ENCODE measurements around the gene CPN2.

CPN2 gene

GRCh38 chr3:194313560-194314387 is 37.4 kb downstream of the CPN2 start:
- DNase-seq (ENCODE audit: low read depth in 2 of 2), result no peak

- no peak for DNase-seq (ENCODE audit: low read depth in 2 of 2)
Measured at GRCh38 chr3:194312743-194313281, 38.3 kb downstream of the CPN2 start.

- no peak for DNase-seq (ENCODE audit: low read depth in 2 of 2)
Measured at GRCh38 chr3:194312186-194312742, 38.9 kb downstream of the CPN2 start.

GRCh38 chr3:194311000-194311399 is 40.1 kb downstream of the CPN2 start:
- DNase-seq (ENCODE audit: low read depth in 2 of 2), result no peak

GRCh38 chr3:194310060-194310835 is 40.9 kb downstream of the CPN2 start:
- no peak for DNase-seq (ENCODE audit: low read depth in 2 of 2)

DNA sequence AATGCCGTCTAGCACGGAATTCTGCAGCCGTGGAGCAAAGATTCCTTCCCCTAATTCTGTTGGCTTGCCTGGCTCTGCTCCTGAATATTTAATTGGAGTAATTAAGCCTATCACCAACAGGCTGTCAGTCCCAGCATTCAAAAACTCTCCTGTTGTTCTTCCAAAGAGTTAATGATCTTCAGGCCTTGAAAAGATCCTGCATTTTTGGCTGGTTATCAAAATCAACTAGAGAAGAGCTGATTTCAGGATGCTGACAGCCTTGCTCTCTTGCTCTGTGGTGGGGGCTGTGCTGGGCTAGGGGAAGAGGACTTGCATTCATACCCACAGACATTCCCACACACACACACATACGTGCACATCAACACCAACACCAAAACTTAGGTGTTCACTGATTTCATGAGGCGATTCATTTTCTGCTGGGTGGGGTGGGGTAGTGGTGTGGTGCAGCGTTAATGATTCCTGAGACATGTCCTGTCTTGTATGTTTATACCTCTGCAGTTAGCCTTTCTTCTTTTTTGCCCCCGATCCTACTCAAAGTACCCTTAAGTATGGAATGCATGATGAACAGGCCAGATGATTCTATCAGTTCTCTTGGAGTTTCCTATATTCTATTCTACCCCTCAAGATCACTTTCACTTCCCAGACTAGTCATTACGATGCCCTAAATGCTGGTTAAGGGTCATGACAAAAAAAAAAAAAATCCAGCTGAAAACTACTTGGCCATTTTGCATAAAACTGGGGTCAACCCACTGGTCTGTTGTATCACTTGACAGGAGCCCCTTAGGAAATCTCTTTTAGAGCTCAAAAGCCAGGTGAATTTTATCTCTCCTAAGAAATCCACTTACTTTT is 42.3 kb downstream of the CPN2 start:
- no peak for DNase-seq (ENCODE audit: low read depth in 2 of 2)

GRCh38 chr3:194307849-194308248 is 43.3 kb downstream of the CPN2 start:
- DNase-seq (ENCODE audit: low read depth in 2 of 2), result no peak

DNA sequence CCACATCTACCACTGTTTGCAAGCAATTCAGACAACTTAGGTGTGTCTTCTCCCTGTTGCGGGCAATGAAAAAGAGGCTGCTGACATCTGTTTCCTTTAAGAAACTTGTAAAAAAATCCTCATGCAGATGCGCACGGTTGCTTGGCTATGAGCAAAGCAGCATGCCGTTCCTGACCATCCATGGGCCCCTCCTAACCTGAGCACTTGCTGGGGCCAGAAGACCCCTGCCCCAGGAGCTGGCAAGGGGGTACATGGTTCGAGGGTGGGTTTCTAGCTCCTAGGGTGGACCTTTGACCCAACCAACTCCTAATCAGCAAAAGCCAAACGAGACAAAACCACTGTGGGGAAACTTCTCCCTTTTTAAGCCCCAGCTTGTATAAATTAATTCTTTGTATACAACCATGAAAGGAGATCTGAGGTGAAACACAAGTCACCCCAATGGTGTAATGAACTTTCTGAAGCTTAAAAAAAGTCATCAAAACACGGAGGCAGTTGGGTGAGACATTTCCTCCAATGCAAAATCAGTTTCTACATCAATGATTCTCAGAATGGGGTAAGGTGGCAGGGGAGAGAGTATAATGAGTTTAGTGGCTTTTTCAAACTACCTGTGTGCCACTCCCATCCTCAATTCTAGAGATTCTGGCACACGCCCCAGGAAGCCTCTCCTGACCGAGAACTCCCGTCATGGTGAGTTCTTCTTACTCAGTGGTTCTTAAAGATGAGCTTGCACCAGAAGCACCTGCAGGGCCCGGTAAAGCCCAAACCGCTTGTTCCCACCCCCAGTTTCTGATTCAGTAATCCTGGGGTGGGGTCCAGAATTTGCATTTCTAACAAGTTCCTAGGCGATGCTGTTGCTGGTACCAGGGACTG is 44.1 kb downstream of the CPN2 start:
- DNase-seq (ENCODE audit: low read depth in 2 of 2), result no peak

DNA sequence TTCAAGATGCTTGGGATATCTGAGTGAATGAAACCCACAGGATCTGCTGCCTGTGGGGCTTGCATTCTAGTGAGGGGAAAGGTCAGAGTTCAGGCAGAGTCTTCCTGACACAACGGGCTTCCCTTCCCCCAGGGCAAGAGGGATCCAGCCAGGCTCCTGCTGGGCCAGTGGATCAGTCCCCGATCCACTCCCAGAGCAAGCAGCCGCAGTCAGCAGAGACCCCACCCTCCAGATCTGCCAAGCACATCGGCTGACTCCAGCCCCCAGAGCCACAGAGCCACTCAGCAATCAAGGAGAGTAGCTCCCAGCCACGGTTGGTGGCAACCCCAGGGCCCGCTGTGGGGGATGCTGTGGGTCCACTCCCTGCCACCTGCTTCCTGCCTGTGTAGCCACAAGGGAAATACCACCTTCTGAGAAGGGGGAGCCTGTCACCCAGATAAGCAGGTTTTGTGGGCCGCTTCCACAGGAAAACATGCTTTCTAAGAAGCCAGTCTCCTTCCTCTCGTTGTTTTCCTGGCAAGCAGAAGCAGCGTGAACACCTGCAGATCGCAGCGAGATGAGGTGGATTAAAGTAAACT is 44.9 kb downstream of the CPN2 start:
- DNase-seq (ENCODE audit: low read depth in 2 of 2), result peak in 1 of 2 donors; percentile 8

- DNase-seq (ENCODE audit: low read depth in 2 of 2), result no peak
Measured at GRCh38 chr3:194305356-194306108, 45.6 kb downstream of the CPN2 start.

GRCh38 chr3:194304186-194304917 is 46.8 kb downstream of the CPN2 start:
- DNase-seq (ENCODE audit: low read depth in 2 of 2), result no peak

GRCh38 chr3:194303749-194304148 is 47.4 kb downstream of the CPN2 start:
- DNase-seq (ENCODE audit: low read depth in 2 of 2), result no peak

DNA sequence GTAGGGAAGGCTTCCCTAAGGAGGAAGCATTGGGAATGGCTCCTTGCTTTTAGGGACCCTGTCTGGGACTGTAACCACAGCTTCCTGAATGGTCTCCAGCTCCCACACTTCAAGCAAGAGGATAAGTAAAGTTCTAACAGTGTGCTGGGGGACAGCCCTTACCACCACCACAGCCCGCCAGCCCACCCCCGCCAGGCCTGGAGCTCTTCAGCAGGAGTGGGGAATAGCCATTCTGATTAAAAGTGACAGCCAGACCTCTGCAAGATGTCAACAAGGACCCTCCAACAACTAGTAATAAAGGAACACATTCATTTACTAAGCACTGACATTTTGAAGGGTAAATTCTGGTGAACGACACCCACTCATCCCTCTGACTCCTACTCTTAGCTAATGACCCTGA is 49.4 kb downstream of the CPN2 start:
- DNase-seq (ENCODE audit: low read depth in 2 of 2), result no peak

DNA sequence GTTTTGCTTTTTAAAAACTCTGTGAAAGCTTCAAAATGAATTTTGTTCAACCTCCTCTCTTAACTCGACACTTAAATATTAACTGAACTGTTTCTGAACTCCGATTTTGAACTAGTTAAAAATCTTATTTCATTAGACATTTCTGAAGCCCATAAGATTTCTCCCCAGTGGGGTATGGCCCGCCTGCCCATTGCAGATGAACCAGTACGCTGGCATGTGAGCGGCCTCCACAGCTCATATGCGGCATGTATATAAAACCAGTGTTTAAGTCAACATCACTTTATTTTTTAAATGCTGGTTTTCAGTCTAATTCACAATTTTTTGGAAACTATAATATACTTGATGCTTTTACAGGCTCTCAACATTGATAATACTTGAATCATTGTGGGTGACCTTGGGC is 50.2 kb downstream of the CPN2 start:
- no peak for DNase-seq (ENCODE audit: low read depth in 2 of 2)

GRCh38 chr3:194300382-194300758 is 50.8 kb downstream of the CPN2 start:
- no peak for DNase-seq (ENCODE audit: low read depth in 2 of 2)

GRCh38 chr3:194298331-194299227 is 52.5 kb downstream of the CPN2 start:
- DNase-seq (ENCODE audit: low read depth in 2 of 2), result no peak

DNA sequence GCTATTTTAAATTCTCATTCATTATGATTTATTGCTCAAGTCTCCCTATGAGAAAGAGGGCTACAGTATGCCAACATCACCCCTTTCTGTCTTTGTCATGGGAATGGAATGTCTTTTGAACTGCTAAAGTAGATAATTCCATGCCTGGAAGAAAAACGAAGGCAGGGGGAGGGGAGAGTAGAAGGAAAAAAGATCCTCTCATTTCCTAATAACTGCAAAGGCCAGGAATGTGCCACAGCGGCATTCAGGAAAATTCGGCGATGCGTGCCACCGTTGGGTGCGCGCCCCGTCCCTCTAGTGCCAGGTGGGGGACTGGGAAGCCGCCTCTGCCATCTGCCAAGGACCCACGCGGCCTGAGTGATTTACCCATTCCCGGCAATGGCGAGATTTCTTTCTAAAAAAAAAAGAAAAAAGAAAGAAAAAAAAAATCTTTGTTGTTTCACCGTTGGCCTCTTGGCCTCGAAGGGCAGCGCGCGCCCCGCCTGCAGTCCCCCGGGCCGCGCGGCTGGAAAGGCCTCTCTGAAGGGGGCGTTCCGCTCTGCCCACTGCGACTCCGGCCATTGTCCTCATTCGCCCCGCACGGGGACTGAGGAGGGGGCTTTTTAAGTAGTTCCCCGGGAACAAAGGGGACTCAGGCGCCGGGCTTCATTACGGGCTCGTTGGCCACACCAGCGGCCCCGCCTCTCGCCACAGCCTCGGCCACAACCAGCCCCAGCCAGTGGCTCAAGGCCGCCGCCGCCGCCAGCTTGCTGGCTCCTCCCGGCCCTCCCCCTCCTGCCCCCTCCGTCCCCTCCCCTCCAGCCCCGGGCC is 54.5 kb downstream of the CPN2 start:
- no peak for DNase-seq (ENCODE audit: low read depth in 2 of 2)

Data from stimulated activated CD4-positive, alpha-beta T cell treated with anti-CD3 and anti-CD28 coated beads, Interleukin-1b, Interleukin-23, amount 100 ng/mL, for 1 hour (primary cell).